ENCODE measurements around the gene CACNA2D3. TPM values are rescaled to one million over a fixed set of nuclear protein-coding genes. Genes with fewer than 3 reads are reported as not detected.
"Not testable (repeated sequence)": the region's sequence is repeated elsewhere in the genome, so short reads cannot be mapped to it uniquely, and the experiment has no call there.

The CACNA2D3 gene
- total and polyA plus RNA-seq, 3 experiments from 2014 or later, result not detected

GRCh38 chr3:55107187-55107586 is 984.8 kb downstream of the CACNA2D3 start:
- no peak overlapping the region for H3K27ac ChIP-seq (ENCODE audit: low read depth, low read length)
- H3K27me3 ChIP-seq (ENCODE audit: insufficient read depth, low read length, poor library complexity, severe bottlenecking), result no peaks in the 10 kb centered on the region
- no peak overlapping the region for H3K4me3 ChIP-seq (ENCODE audit: low read length)
- Mint-ChIP-seq H3K4me3 (no peak overlapping the region), H3K4me1 (no peaks in the 10 kb centered on the region), H3K36me3 (no peaks in the 10 kb centered on the region), H3K27me3 (peaks cover 0 to 1% of the 10 kb centered on the region in 2 donors), H3K9me3 (peaks cover 0 to 6% (median 5%) of the 10 kb centered on the region in 5 donors), H3K27ac (no peak overlapping the region)
- ChIA-PET POLR2A (no interaction called here), CTCF (no interaction called here)
- DNase-seq, result no peak
- H3K9me3 ChIP-seq (ENCODE audit: low read length), result no peaks in the 10 kb centered on the region
- no peaks in the 10 kb centered on the region for H3K36me3 ChIP-seq (ENCODE audit: insufficient read depth, low read length)
- H3K4me1 ChIP-seq (ENCODE audit: insufficient read depth, low read length), result no peaks in the 10 kb centered on the region

GRCh38 chr3:55111906-55112305 is 989.6 kb downstream of the CACNA2D3 start:
- H3K27me3 Mint-ChIP-seq; H3K4me3 Mint-ChIP-seq; H3K36me3 Mint-ChIP-seq; H3K4me3 ChIP-seq (ENCODE audit: low read length); H3K4me1 Mint-ChIP-seq; H3K9me3 ChIP-seq (ENCODE audit: low read length); H3K27ac Mint-ChIP-seq; POLR2A ChIA-PET; CTCF ChIA-PET; H3K27ac ChIP-seq (ENCODE audit: low read depth, low read length); H3K9me3 Mint-ChIP-seq; DNase-seq; H3K27me3 ChIP-seq (ENCODE audit: insufficient read depth, low read length, poor library complexity, severe bottlenecking); H3K36me3 ChIP-seq (ENCODE audit: insufficient read depth, low read length); H3K4me1 ChIP-seq (ENCODE audit: insufficient read depth, low read length): not testable (repeated sequence)

- H3K27ac ChIP-seq (ENCODE audit: low read depth, low read length), result no peak overlapping the region
- Mint-ChIP-seq H3K27ac (no peak overlapping the region), H3K9me3 (peaks cover 0 to 6% (median 0%) of the 10 kb centered on the region in 5 donors), H3K36me3 (no peaks in the 10 kb centered on the region), H3K4me1 (no peaks in the 10 kb centered on the region), H3K4me3 (no peak overlapping the region), H3K27me3 (no peaks in the 10 kb centered on the region)
- H3K36me3 ChIP-seq (ENCODE audit: insufficient read depth, low read length), result no peaks in the 10 kb centered on the region
- H3K4me3 ChIP-seq (ENCODE audit: low read length), result no peak overlapping the region
- ChIA-PET POLR2A (no interaction called here), CTCF (interaction anchor here (0.6 kb wide), 1 partner anchor 13 kb away, joined by 3 read pairs; no protein-coding TSS in a partner anchor)
- H3K4me1 ChIP-seq (ENCODE audit: insufficient read depth, low read length), result no peaks in the 10 kb centered on the region
- no peaks in the 10 kb centered on the region for H3K9me3 ChIP-seq (ENCODE audit: low read length)
- DNase-seq, result no peak
- no peaks in the 10 kb centered on the region for H3K27me3 ChIP-seq (ENCODE audit: insufficient read depth, low read length, poor library complexity, severe bottlenecking)
Measured at GRCh38 chr3:55118451-55118850, 996.1 kb downstream of the CACNA2D3 start.

GRCh38 chr3:55119268-55119667 is 996.9 kb downstream of the CACNA2D3 start:
- no peak overlapping the region for H3K4me3 Mint-ChIP-seq
- H3K4me3 ChIP-seq (ENCODE audit: low read length), result no peak overlapping the region
- H3K9me3 ChIP-seq (ENCODE audit: low read length), result no peaks in the 10 kb centered on the region
- H3K9me3 Mint-ChIP-seq, result peaks cover 0 to 6% (median 0%) of the 10 kb centered on the region in 5 donors
- DNase-seq, result no peak
- no peak overlapping the region for H3K27ac Mint-ChIP-seq
- ChIA-PET CTCF (no interaction called here), POLR2A (no interaction called here)
- H3K27me3 ChIP-seq (ENCODE audit: insufficient read depth, low read length, poor library complexity, severe bottlenecking), result no peaks in the 10 kb centered on the region
- H3K4me1 Mint-ChIP-seq, result no peaks in the 10 kb centered on the region
- no peaks in the 10 kb centered on the region for H3K27me3 Mint-ChIP-seq
- no peaks in the 10 kb centered on the region for H3K4me1 ChIP-seq (ENCODE audit: insufficient read depth, low read length)
- no peak overlapping the region for H3K27ac ChIP-seq (ENCODE audit: low read depth, low read length)
- H3K36me3 Mint-ChIP-seq, result no peaks in the 10 kb centered on the region
- no peaks in the 10 kb centered on the region for H3K36me3 ChIP-seq (ENCODE audit: insufficient read depth, low read length)

GRCh38 chr3:55122312-55122711 is 1000.0 kb downstream of the CACNA2D3 start:
- Histone ChIP-seq H3K9me3 (ENCODE audit: low read length) (no peaks in the 10 kb centered on the region), H3K27me3 (ENCODE audit: insufficient read depth, low read length, poor library complexity, severe bottlenecking) (no peaks in the 10 kb centered on the region), H3K4me1 (ENCODE audit: insufficient read depth, low read length) (no peaks in the 10 kb centered on the region), H3K27ac (ENCODE audit: low read depth, low read length) (no peak overlapping the region), H3K36me3 (ENCODE audit: insufficient read depth, low read length) (no peaks in the 10 kb centered on the region), H3K4me3 (ENCODE audit: low read length) (no peak overlapping the region)
- ChIA-PET POLR2A (no interaction called here), CTCF (no interaction called here)
- peaks cover 0 to 8% (median 1%) of the 10 kb centered on the region in 5 donors for H3K9me3 Mint-ChIP-seq
- no peak overlapping the region for H3K27ac Mint-ChIP-seq
- no peak for DNase-seq
- no peaks in the 10 kb centered on the region for H3K36me3 Mint-ChIP-seq
- no peaks in the 10 kb centered on the region for H3K27me3 Mint-ChIP-seq
- H3K4me1 Mint-ChIP-seq, result no peaks in the 10 kb centered on the region
- H3K4me3 Mint-ChIP-seq, result no peak overlapping the region

Other genes with a start within 250 kb of the CACNA2D3 start
- gene ACTR8, start 240.4 kb upstream of the CACNA2D3 start, total RNA-seq, result 10 to 100 TPM; 34.7 to 36.5 TPM
- gene ACTR8, start 240.4 kb upstream of the CACNA2D3 start, polyA plus RNA-seq, result 21.4 TPM
- gene SELENOK, start 230.7 kb upstream of the CACNA2D3 start, total RNA-seq, result 10 to 100 TPM; 50.5 to 58.0 TPM
- 157 TPM for gene SELENOK, start 230.7 kb upstream of the CACNA2D3 start, polyA plus RNA-seq

Measured in CD8-positive, alpha-beta memory T cell (primary cell).